Stomach (tissue), 9 donors: ENCODE data around the gene LARP1B. TPM values are rescaled to one million over a fixed set of nuclear protein-coding genes. Genes with fewer than 3 reads are reported as not detected.

ENCODE experiments used
- DNase-seq, 2 donors: peaks; one replicate each; pipeline versions ENCODE4 v3.0.0 to v3.0.0-alpha.2; 2013 to 2019
- H3K27ac ChIP-seq, 5 donors: fragments of 200-600 bp in 4 of 5; sonication (generic) in 4 of 5; one replicate each; pipeline ENCODE4 v1.5.1; 2013 to 2019; ENCODE audit warnings: mild to moderate bottlenecking in 1 of 5, moderate library complexity in 1 of 5
- H3K27me3 ChIP-seq, 3 donors: fragments of 200-600 bp; sonication (generic); one replicate each; pipeline ENCODE4 v1.5.1; 2017 to 2019; ENCODE audit warnings: mixed run types in 1 of 3
- H3K36me3 ChIP-seq, 4 donors: fragments of 200-600 bp; sonication (generic); 1 replicate in 3 of 4; 2 replicates in 1 of 4; pipeline ENCODE4 v1.5.1; 2016 to 2019
- H3K4me1 ChIP-seq, 4 donors: fragments of 200-600 bp; sonication (generic); one replicate each; pipeline ENCODE4 v1.5.1; 2016 to 2019
- H3K4me3 ChIP-seq, 4 donors: fragments of 200-600 bp; sonication (generic) in 3 of 4; one replicate each; pipeline ENCODE4 v1.5.1; 2016 to 2019; ENCODE audit warnings: mild to moderate bottlenecking in 1 of 4
- H3K9me3 ChIP-seq, 4 donors: fragments of 200-600 bp; sonication (generic); one replicate each; pipeline ENCODE4 v1.5.1; 2016 to 2019
- EP300 ChIP-seq: sonication (generic); formaldehyde crosslinking; IDR thresholded peaks from one replicate; pipeline ENCODE4 v1.6.1; 2017; ENCODE audit warnings: antibody characterized with exemption
- POLR2A ChIP-seq, 4 donors: fragments of 450-650 bp; IDR thresholded peaks; one replicate each; pipeline ENCODE4 v1.6.1; 2016; ENCODE audit warnings: antibody characterized with exemption in 4 of 4, control low read depth in 2 of 4, mild to moderate bottlenecking in 1 of 4, moderate library complexity in 1 of 4
- POLR2AphosphoS5 ChIP-seq, 3 donors: sonication (generic); formaldehyde crosslinking; IDR thresholded peaks; one replicate each; pipeline ENCODE4 v1.6.1; 2016; ENCODE audit warnings: antibody characterized with exemption in 3 of 3
- WGBS, 5 donors: extraction: QIAGEN DNeasy Blood & Tissue Kit in 3 of 5; methylation state at CpG; one replicate each; pipeline versions ENCODE4 v1.1.5 to v1.1.7; 2013 to 2018; 5-methylcytosine and 5-hydroxymethylcytosine counted together
- intact Hi-C: fragments of 100-400 bp; cut with DNase I; formaldehyde crosslinking; loops from one replicate; pipeline ENCODE4 v1.15.1; 2023; ENCODE audit warnings: low total_unique reads
- polyA plus RNA-seq, 3 donors: library from polyadenylated mRNA; stranded (reverse); fragments of 200-250 nt; gene quantifications; one replicate each; pipeline ENCODE4 v1.2.3, GENCODE V29; 2013
- total RNA-seq, 5 donors: library from RNA; depleted of rRNA; stranded (reverse); fragments of >200 nt; gene quantifications; one replicate each; pipeline versions ENCODE4 v1.1.0 to v1.2.3, GENCODE V29; 2014 to 2016
- TF ChIP-seq, protein P1 (sequence below), 7 experiments: fragments of 450-650 bp in 4 of 7; fragments of 200-600 bp in 3 of 7; sonication (generic) in 3 of 7; IDR thresholded peaks; one replicate each; pipeline ENCODE4 v1.5.1; 2016 to 2019; ENCODE audit warnings: antibody characterized with exemption in 7 of 7, control low read depth in 2 of 7, mild to moderate bottlenecking in 1 of 7
- donor health status: healthy with polysubstance abuse.
- donor health status: Bipolar disorder and iron deficiency.
- donor health status: healthy.

The LARP1B gene
- total and polyA plus RNA-seq, 8 donors = 2.3 to 113 (median 23.3) TPM

DNA sequence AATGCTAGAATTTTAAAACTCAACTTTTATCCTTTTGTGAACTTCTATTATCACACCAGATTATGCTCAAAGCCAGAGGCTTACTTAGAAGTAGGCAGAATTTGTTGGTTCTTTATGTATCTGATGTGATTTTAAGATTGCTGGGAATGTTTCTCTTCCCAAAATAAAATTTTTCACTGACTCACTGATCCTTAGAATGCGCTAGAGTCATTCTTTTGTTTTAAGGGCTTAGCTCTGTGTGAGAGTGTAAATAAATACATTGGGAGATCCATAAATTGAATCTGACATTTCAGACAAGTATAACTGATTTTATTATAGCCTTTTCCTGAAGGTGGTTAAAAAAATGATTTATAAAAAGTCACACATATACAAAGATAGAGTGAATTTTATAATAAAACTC is 101.3 kb downstream of the LARP1B start:
- Histone ChIP-seq H3K9me3 (no peaks in the 10 kb centered on the region), H3K4me1 (peaks cover 0 to 8% (median 3%) of the 10 kb centered on the region in 4 donors), H3K27ac (no peak overlapping the region), H3K36me3 (no peaks in the 10 kb centered on the region), H3K4me3 (no peak overlapping the region), H3K27me3 (no peaks in the 10 kb centered on the region)
- no peak for TF ChIP-seq EP300
- no peak for TF ChIP-seq POLR2AphosphoS5 (IDR thresholded peaks at IDR 0.05)
- no peak for TF ChIP-seq POLR2A (IDR thresholded peaks at IDR 0.05)
- TF ChIP-seq, protein P1, sequence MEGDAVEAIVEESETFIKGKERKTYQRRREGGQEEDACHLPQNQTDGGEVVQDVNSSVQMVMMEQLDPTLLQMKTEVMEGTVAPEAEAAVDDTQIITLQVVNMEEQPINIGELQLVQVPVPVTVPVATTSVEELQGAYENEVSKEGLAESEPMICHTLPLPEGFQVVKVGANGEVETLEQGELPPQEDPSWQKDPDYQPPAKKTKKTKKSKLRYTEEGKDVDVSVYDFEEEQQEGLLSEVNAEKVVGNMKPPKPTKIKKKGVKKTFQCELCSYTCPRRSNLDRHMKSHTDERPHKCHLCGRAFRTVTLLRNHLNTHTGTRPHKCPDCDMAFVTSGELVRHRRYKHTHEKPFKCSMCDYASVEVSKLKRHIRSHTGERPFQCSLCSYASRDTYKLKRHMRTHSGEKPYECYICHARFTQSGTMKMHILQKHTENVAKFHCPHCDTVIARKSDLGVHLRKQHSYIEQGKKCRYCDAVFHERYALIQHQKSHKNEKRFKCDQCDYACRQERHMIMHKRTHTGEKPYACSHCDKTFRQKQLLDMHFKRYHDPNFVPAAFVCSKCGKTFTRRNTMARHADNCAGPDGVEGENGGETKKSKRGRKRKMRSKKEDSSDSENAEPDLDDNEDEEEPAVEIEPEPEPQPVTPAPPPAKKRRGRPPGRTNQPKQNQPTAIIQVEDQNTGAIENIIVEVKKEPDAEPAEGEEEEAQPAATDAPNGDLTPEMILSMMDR (IDR thresholded peaks at IDR 0.05) = no peak
- 81 to 91% (median 89%) methylated on average over 1 of the region's 1 CpG for WGBS, 5 donors
- no peak for DNase-seq
- intact Hi-C loops = no loop called here

DNA sequence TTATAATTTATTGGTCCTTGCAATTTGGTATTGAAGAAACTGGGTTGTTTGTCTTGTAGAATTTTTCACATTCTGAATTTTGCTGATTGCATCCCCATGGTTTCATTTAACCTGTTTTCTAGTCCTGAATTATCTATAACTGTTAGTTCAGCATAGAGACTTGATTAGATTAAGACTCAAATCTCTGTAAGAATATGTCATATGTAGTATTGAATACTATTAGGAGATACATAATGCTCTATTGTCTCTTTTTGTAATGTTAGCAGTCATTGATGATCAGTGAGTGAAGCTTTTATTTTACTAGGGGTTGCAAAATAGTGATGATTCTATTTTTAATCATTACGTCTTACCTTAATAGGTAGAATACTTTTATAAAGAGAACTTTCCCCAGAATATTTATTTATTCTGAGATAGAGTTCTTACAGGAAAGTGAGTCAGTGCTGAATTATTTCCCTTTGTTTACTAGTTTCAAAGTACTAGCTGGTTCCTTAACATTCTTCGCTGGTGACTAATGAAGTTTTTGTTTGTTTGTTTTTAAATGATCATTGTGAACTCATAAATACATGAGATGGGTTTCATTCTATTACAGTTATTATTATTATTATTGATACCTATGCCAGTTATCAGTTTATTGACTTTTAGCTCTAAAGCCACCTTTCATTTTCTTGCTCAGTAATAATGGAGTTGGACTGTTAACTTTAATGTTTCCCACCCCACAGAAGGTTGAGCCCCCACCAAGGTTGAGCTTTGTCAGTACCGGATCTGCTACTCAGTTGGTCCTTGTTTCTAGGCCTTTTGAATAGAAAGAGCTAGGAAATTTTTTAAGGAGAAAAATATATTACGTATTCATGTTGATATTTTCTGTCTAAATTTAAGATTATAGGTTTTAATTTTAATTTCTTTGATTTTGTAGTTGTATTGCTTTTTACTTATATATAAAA is 102.3 kb downstream of the LARP1B start:
- peak in 1 of 2 donors; percentile 38 for DNase-seq
- Histone ChIP-seq H3K4me1 (peaks cover 0 to 8% (median 3%) of the 10 kb centered on the region in 4 donors), H3K4me3 (no peak overlapping the region), H3K9me3 (no peaks in the 10 kb centered on the region), H3K27ac (no peak overlapping the region), H3K36me3 (no peaks in the 10 kb centered on the region), H3K27me3 (no peaks in the 10 kb centered on the region)
- TF ChIP-seq POLR2AphosphoS5 (IDR thresholded peaks at IDR 0.05) (no peak), EP300 (no peak), POLR2A (IDR thresholded peaks at IDR 0.05) (no peak)
- TF ChIP-seq, protein P1 (IDR thresholded peaks at IDR 0.05) = no peak
- WGBS, 5 donors = 56 to 68% (median 65%) methylated on average over 4 of the region's 4 CpGs
- intact Hi-C loops = no loop called here

DNA sequence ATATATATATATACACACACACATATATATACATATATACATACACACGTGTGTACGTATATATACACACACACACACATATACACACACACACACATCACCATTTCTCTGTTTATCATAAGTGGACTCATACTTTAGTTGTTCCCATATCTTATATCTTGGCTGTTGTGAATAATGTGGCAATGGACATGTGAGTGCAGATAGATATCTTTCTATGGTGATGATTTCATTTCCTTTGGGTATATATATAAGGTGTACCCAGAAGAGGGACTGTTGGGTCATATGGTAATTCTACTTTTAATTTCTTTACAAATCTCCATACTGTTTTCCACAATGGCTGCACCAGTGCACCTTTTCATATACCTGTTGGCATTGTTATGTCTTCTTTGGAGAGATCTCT is 105.9 kb downstream of the LARP1B start:
- Histone ChIP-seq H3K4me1 (peaks cover 0 to 8% (median 0%) of the 10 kb centered on the region in 4 donors), H3K27ac (no peak overlapping the region), H3K27me3 (no peaks in the 10 kb centered on the region), H3K9me3 (no peaks in the 10 kb centered on the region), H3K4me3 (no peak overlapping the region), H3K36me3 (no peaks in the 10 kb centered on the region)
- no peak for TF ChIP-seq POLR2AphosphoS5 (IDR thresholded peaks at IDR 0.05)
- TF ChIP-seq, protein P1 (IDR thresholded peaks at IDR 0.05) = no peak
- no peak for TF ChIP-seq POLR2A (IDR thresholded peaks at IDR 0.05)
- no peak for TF ChIP-seq EP300
- no peak for DNase-seq
- intact Hi-C loops = no loop called here
- 83 to 96% (median 86%) methylated on average over 2 of the region's 2 CpGs for WGBS, 5 donors

DNA sequence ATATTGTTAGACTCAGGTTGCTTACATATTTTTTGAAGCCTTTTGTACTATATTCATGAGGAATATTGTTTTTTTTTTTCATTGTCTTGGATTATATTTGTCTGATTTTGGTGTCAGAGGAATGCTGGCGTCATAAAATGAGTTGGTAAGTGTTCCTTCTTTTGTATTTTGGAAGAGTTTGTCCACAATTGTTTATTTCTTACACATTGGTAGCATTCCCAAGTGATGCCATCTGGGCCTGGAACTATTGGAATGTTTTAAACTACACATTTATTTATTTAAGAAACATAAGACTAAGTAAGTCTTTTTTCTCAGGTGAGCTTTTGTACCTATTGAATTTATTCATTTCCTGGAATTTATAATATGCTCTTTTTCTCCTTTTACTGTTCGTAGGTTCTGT is 107.6 kb downstream of the LARP1B start:
- intact Hi-C loops = no loop called here
- DNase-seq = no peak
- Histone ChIP-seq H3K27ac (no peak overlapping the region), H3K4me1 (no peaks in the 10 kb centered on the region), H3K27me3 (no peaks in the 10 kb centered on the region), H3K4me3 (no peak overlapping the region), H3K36me3 (no peaks in the 10 kb centered on the region), H3K9me3 (no peaks in the 10 kb centered on the region)
- 82 to 99% (median 90%) methylated on average over 2 of the region's 2 CpGs for WGBS, 5 donors
- TF ChIP-seq POLR2AphosphoS5 (IDR thresholded peaks at IDR 0.05) = no peak
- TF ChIP-seq, protein P1 (IDR thresholded peaks at IDR 0.05) = no peak
- no peak for TF ChIP-seq POLR2A (IDR thresholded peaks at IDR 0.05)
- TF ChIP-seq EP300 = no peak
